Measurements from ENCODE around the gene KRTAP10-5. TPM values are rescaled to one million over a fixed set of nuclear protein-coding genes. Genes with fewer than 3 reads are reported as not detected.
"Not testable (repeated sequence)": the region's sequence is repeated elsewhere in the genome, so short reads cannot be mapped to it uniquely, and the experiment has no call there.

The KRTAP10-5 gene
- total RNA-seq, 2 donors from 2014 or later: not detected

- intact Hi-C loops (cut with DNase I): no loop called here
- Histone ChIP-seq H3K9me3 (no peaks in the 10 kb centered on the region), H3K4me3 (no peak overlapping the region), H3K4me1 (no peaks in the 10 kb centered on the region), H3K27me3 (no peaks in the 10 kb centered on the region), H3K9ac (ENCODE audit: low read depth in 2 of 2, low read length in 2 of 2) (no peak overlapping the region), H3K36me3 (no peaks in the 10 kb centered on the region), H3K27ac (no peak overlapping the region)
- no peak for TF ChIP-seq CTCF (IDR thresholded peaks at IDR 0.05)
- DNase-seq: no peak
Measured at GRCh38 chr21:44601596-44602462, 21.4 kb upstream of the KRTAP10-5 start.

- DNase-seq; H3K27ac ChIP-seq; H3K36me3 ChIP-seq; H3K9me3 ChIP-seq; H3K9ac ChIP-seq (ENCODE audit: low read depth in 2 of 2, low read length in 2 of 2); H3K27me3 ChIP-seq; H3K4me1 ChIP-seq; intact Hi-C loops (cut with DNase I); H3K4me3 ChIP-seq: not testable (repeated sequence)
Measured at GRCh38 chr21:44601091-44601490, 20.7 kb upstream of the KRTAP10-5 start.

- intact Hi-C loops (cut with DNase I); H3K9ac ChIP-seq (ENCODE audit: low read depth in 2 of 2, low read length in 2 of 2); H3K9me3 ChIP-seq; H3K4me3 ChIP-seq; H3K27ac ChIP-seq; H3K36me3 ChIP-seq; DNase-seq; H3K4me1 ChIP-seq; H3K27me3 ChIP-seq: not testable (repeated sequence)
Measured at GRCh38 chr21:44600118-44600978, 19.9 kb upstream of the KRTAP10-5 start, which contains the start of gene KRTAP10-7. Gene KRTAP10-7 (plus strand): TSS chr21:44600597. CDS start chr21:44600622, 25 bp downstream.

- Histone ChIP-seq H3K36me3 (no peaks in the 10 kb centered on the region), H3K4me1 (no peaks in the 10 kb centered on the region), H3K27ac (no peak overlapping the region), H3K4me3 (no peak overlapping the region), H3K9me3 (no peaks in the 10 kb centered on the region), H3K9ac (ENCODE audit: low read depth in 2 of 2, low read length in 2 of 2) (no peak overlapping the region), H3K27me3 (no peaks in the 10 kb centered on the region)
- intact Hi-C loops (cut with DNase I): no loop called here
- no peak for TF ChIP-seq CTCF (IDR thresholded peaks at IDR 0.05)
- DNase-seq: no peak
Measured at GRCh38 chr21:44599264-44600029, 19.0 kb upstream of the KRTAP10-5 start.

- Histone ChIP-seq H3K27ac (no peak overlapping the region), H3K4me3 (no peak overlapping the region), H3K36me3 (no peaks in the 10 kb centered on the region), H3K4me1 (no peaks in the 10 kb centered on the region), H3K9me3 (no peaks in the 10 kb centered on the region), H3K27me3 (no peaks in the 10 kb centered on the region), H3K9ac (ENCODE audit: low read depth in 2 of 2, low read length in 2 of 2) (no peak overlapping the region)
- intact Hi-C loops (cut with DNase I): no loop called here
- no peak for TF ChIP-seq CTCF (IDR thresholded peaks at IDR 0.05)
- no peak for DNase-seq
Measured at GRCh38 chr21:44598061-44598460, 17.7 kb upstream of the KRTAP10-5 start.

All from colonic mucosa (tissue), 4 donors.